ENCODE data around the gene NCBP1.

NCBP1 gene

DNA sequence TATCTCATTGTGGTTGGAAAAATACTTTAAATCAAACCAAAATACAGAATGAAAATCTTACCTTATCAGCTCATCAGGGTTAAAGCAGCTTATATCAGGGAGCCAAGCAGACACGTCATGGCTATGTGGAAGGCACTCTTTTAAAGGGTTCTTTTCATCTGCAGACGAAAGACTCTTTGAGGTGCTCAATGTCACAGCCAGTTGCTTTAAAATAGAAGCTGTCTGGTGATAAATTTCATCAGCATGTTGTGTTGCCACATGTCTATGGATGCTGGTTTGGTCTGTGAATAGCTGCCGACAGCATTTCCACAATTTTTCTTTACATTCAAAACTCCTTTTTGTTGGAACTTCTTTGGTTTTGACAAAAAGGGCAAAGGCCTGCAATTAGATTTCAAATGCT is 8.0 kb upstream of the NCBP1 start:
- no peak for DNase-seq (ENCODE audit: low read depth in 1 of 2, low spot score in 1 of 2)

DNA sequence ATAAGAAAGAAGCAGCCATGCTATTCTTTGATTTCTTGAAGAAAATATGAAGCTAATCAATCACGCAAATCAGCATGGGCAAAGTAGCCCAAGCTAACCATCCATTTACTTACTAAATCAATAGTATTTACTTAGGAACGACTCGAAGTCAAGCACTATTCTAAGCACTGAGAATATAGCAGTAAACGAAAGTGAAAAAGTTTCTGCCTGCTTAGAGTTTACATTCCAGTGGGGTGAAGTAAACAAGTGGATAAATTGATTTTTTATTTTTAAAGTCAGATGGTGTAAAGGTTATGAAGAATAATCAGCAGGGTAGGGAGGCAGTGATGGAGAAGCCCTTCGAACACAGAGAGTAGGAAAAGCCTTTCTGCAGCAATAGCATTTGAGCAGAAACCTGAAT is 6.0 kb upstream of the NCBP1 start:
- no peak for DNase-seq (ENCODE audit: low read depth in 1 of 2, low spot score in 1 of 2)

DNA sequence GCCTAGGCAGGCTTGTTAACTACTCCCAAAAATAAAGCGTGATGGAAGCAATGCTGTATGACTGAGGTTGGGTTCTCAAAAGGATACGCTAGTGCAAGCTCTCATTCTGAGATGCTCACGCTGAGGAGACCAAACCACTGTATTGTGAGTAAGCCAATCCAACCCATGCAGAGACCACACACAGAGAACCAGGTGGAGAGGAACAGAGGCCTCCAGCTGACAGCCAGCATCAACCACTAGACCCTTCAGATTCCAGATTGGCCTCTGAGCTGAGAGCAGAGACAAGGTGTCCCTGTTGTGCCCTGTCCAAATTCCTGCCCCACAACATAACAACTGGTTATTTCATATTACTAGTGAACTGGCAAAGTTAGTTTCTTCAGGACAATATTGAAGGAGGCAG is 5.0 kb upstream of the NCBP1 start:
- DNase-seq (ENCODE audit: low read depth in 1 of 2, low spot score in 1 of 2), result no peak

DNA sequence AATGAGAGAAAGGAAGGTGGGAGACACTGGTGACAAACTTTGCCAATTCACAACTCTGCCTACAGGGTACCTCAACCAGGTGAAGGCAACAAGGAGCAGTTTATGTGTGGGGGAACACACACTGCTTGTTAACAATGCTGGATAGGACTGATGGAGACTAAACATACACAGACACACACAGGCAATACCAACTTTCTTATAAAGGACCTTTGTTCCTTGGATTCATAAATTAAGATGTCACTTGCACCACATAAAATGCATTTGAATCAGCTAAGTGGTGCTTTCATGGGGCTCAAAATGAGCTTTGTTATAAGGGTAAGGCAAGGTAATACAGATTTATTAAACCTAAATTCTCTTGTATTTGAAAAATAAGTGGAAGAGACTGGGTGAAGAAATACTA is 4.5 kb upstream of the NCBP1 start:
- no peak for DNase-seq (ENCODE audit: low read depth in 1 of 2, low spot score in 1 of 2)

DNA sequence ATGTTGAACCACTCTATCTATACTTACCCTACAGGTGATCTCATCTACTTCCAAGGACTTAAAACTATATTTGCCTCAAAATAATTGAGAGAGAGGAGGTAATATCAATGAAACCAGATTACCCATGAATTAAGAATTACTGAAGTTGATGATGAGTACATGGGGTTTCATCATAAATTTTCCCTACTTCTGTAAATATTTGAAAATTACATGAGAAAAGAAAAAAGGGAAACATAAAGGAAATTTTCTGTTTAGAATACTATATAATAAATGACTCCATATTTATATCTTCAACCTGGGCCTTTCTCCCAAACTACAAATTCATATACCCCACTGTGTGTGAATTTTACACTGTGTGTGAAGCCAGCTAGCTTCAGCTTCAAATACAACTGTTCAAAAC is 3.0 kb upstream of the NCBP1 start:
- no peak for DNase-seq (ENCODE audit: low read depth in 1 of 2, low spot score in 1 of 2)

DNA sequence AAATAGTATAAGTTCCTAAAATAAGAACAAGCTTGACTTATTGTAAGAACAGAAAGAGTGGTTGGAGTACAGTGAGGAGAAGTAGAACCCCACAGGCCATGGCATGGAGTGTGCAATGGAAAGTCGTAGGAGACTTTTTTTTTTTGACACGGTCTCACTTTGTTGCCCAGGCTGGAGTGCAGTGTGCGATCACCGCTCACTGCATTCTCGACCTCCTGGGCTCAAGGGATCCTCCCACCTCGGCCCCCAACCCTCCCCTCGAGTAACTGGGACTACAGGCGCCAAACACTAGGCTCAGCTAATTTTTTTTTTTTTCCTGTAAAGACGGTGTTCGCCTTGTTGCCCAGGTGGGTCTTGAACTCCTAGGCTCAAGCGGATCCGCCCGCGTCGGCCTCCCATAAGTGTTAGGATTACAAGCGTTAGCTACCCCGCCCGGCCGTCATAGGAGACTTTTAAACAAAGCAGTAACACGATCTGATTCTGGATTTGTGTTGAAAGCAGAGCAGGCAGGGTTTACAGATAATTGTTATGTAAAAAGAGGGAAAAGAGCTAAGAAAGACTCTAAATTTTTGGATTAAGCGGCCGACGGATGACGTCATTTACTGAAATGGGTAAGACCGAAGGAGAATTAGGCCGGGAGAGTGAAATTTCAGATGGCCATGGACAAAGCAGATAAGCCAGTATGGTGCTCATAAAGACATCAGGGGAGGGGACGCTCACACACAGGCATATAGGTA is 1.2 kb upstream of the NCBP1 start:
- DNase-seq (ENCODE audit: low read depth in 1 of 2, low spot score in 1 of 2), result no peak

DNA sequence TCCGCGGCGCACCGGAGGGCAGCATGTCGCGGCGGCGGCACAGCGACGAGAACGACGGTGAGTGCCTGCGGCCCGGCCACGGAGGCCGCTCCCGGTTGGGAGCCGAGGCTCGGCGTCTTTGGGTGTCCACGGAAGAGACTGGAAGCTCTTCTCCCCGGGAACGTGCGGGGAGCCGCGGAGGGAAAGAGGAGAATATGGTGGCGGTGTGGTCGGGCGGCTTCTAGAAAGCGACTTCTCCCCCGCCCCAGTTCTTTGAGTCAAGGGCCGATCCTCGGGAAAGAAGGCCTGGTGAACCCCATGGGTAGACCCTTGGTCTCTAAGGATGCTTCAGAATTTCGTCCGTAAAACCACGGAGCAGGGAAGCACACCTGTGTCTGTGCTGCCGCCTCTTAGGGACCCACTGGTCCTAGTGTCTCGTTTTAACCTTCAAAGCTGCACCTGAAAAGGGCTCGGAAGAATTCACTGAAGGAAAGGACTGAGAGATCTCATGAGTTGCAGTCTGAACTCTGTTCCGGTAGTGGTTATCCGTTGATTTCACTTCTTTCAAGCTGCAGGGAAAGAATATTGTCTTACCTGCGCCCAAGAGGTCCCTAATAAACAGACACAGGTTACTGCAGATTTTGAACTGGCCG is 354 bp downstream of the NCBP1 start:
- DNase-seq (ENCODE audit: low read depth in 1 of 2, low spot score in 1 of 2), result no peak

DNA sequence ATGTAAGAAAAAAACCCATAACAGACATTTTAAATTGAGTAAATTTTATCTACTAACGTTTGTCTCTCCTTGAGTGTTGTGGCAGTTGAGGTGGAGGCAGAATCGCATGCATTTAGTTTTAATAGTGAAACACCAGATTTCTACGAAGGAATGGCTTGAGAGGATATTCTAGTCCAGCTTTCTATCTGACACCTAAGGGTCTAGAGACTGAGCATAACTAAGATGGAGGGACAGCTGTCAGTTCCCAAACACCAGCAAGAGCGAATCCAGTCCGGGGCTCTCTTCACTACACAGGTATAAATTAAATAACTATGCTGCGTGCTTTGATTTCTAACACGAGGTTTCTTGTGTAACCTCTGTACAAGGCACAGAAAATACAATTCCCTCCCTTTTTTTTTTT is 1.4 kb downstream of the NCBP1 start:
- no peak for DNase-seq (ENCODE audit: low read depth in 1 of 2, low spot score in 1 of 2)

DNA sequence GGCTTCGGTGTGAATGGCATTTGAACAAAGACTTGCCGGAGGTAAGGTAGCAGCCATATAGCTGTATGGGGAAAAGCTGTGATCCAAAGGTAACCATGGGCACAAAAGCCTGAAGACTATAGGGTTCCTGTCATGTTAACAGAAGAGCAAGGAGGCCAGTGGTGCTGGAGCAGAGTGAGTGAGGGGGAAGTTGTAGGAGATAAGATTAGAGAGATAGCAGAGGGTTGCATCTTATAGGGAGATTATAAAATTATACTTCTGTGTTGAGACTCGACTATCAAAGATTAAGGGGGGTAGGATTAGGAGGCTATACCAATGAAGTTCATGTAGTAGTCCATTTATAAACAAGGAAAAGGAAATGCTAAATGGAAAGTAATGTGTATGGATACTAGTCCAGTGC is 3.3 kb downstream of the NCBP1 start:
- no peak for DNase-seq (ENCODE audit: low read depth in 1 of 2, low spot score in 1 of 2)

DNA sequence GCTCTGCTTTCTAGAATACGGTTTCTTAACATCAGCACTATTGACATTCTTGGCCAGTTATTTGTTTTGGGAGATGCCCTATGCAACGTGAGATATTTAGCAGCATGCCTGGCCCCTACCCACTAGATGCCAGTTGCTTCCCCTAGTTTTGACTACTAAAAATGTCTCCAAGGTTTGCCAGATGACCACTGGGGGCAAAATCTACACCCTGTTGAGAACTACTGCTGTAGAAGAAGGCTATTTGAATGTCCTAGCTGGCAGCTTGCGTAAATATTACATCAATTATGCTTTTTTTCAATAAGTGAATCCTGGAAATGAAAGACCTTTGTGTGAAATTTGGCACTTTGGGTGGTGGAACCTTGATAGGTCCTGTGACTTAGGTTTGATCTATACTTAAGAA is 5.0 kb downstream of the NCBP1 start:
- DNase-seq (ENCODE audit: low read depth in 1 of 2, low spot score in 1 of 2), result no peak

DNA sequence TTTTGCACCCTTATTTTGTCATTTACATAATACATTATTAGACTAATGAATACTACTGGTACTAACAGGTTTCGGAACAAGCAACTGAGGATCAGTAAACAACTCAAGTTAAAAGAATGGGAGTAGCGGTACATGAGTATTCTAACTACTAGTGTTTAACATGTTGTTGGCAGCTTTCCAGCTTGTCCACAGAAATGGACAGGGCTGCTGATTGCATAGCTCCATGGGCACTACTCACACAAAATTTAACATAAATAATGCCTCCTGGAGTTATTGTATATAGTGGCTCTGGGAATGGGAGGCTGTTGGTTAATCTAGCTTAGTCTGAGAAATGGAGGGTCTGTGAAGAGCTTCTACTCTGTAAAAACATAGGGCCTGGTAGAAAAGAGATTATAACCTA is 6.7 kb downstream of the NCBP1 start:
- DNase-seq (ENCODE audit: low read depth in 1 of 2, low spot score in 1 of 2), result no peak

DNA sequence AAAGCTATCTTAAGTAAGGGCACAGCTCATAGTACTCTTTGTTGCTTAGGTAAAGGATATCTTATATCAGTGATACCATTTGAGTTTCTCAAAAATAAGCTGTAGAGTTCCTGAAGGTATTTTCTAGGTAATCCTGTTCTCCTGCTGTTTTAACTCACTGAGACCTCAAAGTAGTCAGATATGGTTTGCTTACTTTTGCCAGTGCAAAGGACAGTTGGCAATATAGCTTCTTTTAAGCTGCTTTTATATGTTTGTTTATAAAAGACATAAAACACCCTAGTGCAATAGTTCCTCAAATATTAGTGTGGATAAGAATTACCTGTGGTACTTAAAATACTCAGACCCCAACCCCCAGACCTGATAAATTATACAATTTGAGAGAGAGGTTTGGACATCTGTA is 12.1 kb downstream of the NCBP1 start:
- DNase-seq (ENCODE audit: low read depth in 1 of 2, low spot score in 1 of 2), result no peak

DNA sequence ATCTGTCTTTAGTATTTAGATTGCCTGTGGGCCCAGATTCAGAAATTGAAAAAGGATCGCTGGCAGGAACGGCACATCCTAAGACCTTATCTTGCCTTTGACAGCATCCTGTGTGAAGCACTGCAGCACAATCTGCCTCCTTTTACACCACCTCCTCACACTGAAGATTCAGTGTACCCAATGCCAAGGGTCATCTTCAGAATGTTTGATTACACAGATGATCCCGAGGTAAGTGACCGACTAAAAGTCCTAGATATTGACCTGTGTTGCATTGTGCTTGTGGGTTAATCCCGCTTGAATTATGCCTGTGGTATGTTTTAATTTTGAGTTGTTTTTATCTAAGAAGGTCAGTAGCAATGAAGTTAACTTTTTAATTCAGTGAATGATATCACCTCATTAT is 14.4 kb downstream of the NCBP1 start:
- DNase-seq (ENCODE audit: low read depth in 1 of 2, low spot score in 1 of 2), result no peak

DNA sequence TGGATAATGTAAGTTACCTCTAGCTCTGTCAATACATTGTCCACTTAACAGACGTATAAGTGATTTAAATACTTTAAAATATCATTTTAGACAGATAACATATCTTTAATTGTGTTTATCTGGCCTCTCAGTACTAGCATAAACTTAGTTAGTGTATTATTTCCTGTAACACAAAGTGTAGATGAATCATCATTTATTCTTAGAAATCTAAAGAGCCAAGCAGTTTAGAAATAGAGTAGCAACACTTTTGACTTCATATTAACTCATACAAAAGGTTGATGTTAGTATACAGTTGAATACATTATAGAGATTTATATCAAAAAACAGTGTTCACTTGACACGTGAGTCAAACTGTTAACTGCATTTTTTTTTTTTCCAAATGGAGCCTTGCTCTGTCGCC is 18.0 kb downstream of the NCBP1 start:
- no peak for DNase-seq (ENCODE audit: low read depth in 1 of 2, low spot score in 1 of 2)

DNA sequence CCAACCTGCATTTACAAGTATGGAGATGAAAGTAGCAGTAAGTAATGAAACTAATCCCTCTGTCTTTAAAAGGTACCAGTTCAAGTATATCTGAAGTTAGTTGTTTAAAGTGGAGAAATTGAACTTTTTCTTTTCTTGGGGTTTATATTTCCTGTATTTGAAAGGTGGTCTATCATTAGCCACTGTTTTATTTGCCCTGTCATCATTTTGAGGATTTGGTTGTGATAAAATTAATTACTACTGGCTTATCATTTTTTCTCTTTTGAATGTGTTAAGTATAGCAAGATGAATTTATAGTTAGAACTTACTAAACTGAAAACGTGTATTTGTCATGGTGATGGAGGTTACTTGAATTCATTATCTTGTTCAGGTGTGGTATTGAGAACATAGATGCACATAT is 25.1 kb downstream of the NCBP1 start:
- no peak for DNase-seq (ENCODE audit: low read depth in 1 of 2, low spot score in 1 of 2)

DNA sequence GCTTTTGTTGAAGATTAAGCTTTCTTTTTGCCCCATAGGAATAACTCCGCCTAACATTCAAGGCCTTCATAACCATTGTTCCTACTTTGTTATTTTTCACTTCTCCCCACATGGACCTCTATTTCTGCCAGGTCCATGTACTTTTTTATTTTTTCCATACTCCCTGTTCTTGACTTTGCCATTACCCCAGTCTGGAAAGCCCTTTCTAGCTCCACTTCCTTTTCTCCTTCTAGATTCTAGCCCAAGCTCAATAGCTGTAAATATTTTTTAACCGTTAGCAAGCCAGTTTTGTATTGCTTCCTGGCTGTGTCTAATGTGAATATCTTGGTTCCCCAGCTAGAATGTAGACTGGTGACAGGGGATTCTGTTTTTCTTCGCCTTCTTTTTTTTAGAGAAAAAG is 26.1 kb downstream of the NCBP1 start:
- no peak for DNase-seq (ENCODE audit: low read depth in 1 of 2, low spot score in 1 of 2)

DNA sequence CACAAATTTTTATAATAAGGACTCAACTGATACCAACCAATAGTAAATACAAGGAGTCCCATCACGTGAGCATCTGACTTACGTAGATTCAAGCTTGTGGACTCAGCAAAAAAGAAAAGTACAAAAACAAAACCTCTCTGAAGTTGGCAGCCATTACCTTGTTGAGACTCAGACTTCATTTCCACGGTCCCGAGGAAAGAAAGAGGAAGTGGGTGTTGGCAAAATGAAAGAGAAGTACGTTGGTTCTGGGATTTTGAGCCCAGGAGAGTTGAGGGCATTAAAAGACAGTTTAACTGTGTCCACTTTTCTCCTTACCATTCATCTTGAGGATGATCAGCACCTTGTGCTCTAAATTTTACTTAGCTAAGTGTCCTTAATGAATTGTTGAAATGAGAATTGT is 26.7 kb downstream of the NCBP1 start:
- DNase-seq (ENCODE audit: low read depth in 1 of 2, low spot score in 1 of 2), result no peak

DNA sequence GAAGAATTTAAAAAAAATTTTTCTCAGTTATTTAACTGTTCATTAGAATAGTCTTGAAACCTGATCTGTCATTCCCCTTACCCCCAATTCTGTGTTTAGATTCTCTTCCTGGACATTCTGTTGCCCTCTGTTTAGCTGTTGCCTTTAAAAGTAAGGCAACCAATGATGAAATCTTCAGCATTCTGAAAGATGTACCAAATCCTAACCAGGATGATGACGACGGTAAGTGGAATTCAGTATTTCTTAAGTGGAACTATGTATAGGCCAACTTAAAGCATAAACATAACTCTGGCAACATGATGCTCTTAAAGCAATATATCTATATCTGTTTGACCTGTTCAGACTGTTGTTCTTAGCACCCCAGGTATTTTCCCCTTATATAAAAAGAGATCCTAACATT is 27.2 kb downstream of the NCBP1 start:
- DNase-seq (ENCODE audit: low read depth in 1 of 2, low spot score in 1 of 2), result no peak

DNA sequence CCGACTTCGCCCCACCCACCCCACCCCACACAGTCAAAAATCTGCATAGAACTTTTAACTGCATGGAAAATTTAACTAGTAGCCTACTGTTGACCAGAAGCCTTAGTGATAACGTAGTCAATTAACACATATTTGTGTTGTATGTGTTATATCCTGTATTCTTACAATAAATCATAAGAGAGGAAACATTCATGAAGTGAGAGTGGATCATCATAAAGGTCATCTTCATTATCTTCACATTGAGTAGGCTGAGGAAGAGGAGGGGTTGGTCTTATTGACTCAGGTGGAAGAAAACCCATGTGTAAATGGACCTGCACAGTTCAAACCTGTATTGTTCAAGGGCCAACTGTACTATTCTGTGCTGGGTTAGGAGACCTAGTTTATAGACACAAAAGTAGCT is 32.1 kb downstream of the NCBP1 start:
- DNase-seq (ENCODE audit: low read depth in 1 of 2, low spot score in 1 of 2), result no peak

DNA sequence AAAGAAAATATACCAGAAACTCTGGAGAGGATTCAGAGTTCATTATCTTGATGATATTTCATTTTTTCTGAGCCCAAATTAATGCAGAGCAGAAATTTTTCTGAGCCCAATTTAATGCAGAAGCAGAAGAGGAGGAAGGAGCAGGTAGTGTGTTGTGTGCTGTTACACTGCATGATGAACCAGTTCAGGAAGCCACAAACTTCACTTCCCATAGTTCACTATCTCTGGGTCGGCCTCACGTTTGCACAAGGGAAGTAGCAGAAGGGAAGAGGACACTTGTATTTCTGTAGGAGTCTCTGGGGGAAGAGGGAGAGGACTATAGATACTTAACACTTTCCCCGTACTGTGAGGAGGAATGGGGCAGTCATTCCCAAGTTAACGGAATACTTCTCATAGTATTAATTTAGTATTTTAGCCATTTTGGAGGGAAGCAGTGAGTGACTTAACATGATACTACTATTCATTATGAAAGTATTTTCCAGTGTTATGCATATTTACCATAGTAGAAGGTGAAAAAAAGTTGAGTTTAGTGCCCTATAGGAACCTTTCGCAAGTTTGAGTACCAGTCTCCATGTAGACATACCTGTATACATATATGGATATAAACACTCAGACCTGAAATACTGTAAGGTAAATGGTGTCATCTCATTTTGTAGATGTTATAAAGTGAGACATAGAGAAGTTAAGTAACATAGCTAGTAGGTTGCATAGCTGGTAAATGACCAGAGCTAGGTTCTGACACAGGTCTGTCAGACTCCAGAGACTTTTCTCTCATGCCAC is 33.5 kb downstream of the NCBP1 start:
- DNase-seq (ENCODE audit: low read depth in 1 of 2, low spot score in 1 of 2), result no peak

DNA sequence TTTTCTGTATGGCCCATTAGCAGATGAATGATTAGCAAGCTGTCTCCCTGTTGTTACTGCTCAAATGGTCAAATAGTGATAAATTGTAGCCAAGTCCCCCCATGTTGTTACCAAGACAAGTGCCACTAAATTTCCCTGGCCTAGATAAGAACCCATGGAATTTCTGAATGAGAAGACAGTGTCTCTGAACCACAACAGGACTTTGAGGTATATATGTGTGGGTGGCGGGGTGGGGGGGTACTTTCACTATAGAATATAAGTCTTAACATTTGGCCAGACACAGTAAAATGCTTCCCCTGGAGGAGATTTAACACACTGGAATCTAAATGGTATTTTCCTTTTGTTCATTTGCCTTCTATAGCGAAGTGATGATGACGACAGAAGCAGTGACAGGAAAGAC is 34.9 kb downstream of the NCBP1 start:
- DNase-seq (ENCODE audit: low read depth in 1 of 2, low spot score in 1 of 2), result no peak

DNA sequence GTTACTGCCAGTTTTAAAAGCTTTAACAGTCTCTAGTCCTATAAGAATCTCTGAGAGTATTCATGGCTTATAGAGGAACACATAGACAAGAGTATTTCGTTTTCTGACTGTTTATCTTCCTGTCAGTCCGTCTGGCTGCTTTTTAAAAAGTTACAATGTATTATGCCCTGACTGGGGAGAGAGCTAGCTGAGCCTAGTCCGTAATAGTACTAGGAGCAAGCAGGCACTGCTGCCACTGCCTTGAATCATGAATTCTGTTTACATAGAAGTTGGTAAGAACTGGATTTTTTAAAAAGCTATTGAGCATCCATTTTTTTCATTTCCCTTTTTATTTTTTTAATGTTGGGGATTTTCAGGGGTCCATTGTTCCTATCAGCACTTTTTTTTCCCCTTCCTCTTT is 37.0 kb downstream of the NCBP1 start:
- no peak for DNase-seq (ENCODE audit: low read depth in 1 of 2, low spot score in 1 of 2)

DNA sequence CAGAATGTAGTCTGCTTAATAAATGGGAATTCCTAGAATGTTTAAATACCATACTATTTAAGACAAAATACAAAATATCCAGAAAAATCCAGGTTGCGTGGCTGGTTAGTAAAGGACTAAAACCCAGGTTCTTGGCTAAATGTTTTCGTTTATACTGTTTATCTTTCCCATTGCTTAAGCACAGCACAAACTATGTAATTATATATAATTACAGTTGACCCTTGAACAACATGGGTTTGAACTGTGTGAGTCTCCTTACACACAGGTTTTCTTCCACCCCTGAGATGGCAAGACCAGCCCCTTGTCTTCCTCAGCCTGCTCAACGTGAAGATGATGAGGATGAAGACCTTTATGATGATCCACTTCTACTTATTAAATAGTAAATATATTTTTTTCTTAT is 38.8 kb downstream of the NCBP1 start:
- DNase-seq (ENCODE audit: low read depth in 1 of 2, low spot score in 1 of 2), result no peak

All from activated T-helper 1 cell treated with anti-CD3 and anti-CD28 coated beads, Interleukin-2, amount 50 U/mL, for 16 hours (primary cell).